Small intestine (tissue), 7 donors: Measurements from ENCODE around the gene IGSF6. TPM values are rescaled to one million over a fixed set of nuclear protein-coding genes. Genes with fewer than 3 reads are reported as not detected.
"Not testable (repeated sequence)": the region's sequence is repeated elsewhere in the genome, so short reads cannot be mapped to it uniquely, and the experiment has no call there.

Experiments
- DNase-seq, 2 donors: peaks; one replicate each; pipeline versions ENCODE4 v3.0.0 to v3.0.0-alpha.2; 2013
- FAIRE-seq: peaks from 2 replicates; lab custom pipeline; 2012; peaks lifted over from hg19 to GRCh38; lab: Jason Lieb, UNC
- H3K27ac ChIP-seq, 3 donors: one replicate each; pipeline ENCODE4 v1.5.1; 2013; ENCODE audit warnings: low read length in 2 of 3, mild to moderate bottlenecking in 2 of 3, control low read depth in 1 of 3, inconsistent platforms in 1 of 3, low read depth in 1 of 3, moderate library complexity in 1 of 3
- H3K27me3 ChIP-seq, 3 donors: one replicate each; pipeline ENCODE4 v1.6.1; 2013; ENCODE audit warnings: low read length in 3 of 3, inconsistent platforms in 1 of 3; ENCODE audit not compliant: control insufficient read depth in 3 of 3, insufficient read depth in 3 of 3
- H3K36me3 ChIP-seq, 3 donors: one replicate each; pipeline ENCODE4 v1.6.1; 2013; ENCODE audit warnings: low read length in 3 of 3, inconsistent platforms in 1 of 3, low read depth in 1 of 3, mild to moderate bottlenecking in 1 of 3, moderate library complexity in 1 of 3; ENCODE audit not compliant: control insufficient read depth in 3 of 3, insufficient read depth in 2 of 3
- H3K4me1 ChIP-seq, 3 donors: one replicate each; pipeline ENCODE4 v1.6.1; 2013; ENCODE audit warnings: low read length in 2 of 3, inconsistent platforms in 1 of 3, low read depth in 1 of 3, mild to moderate bottlenecking in 1 of 3, moderate library complexity in 1 of 3; ENCODE audit not compliant: control insufficient read depth in 3 of 3, insufficient read depth in 2 of 3
- H3K4me3 ChIP-seq, 3 donors: one replicate each; pipeline ENCODE4 v1.5.1; 2013; ENCODE audit warnings: low read length in 3 of 3, control low read depth in 1 of 3, inconsistent platforms in 1 of 3, low read depth in 1 of 3, mild to moderate bottlenecking in 1 of 3, moderate library complexity in 1 of 3
- H3K9me3 ChIP-seq, 2 donors: one replicate each; pipeline ENCODE4 v1.6.1; 2013; ENCODE audit warnings: low read depth in 1 of 2, low read length in 1 of 2; ENCODE audit not compliant: control insufficient read depth in 2 of 2, insufficient read depth in 1 of 2
- WGBS, 3 donors: extraction: QIAGEN DNeasy Blood & Tissue Kit; methylation state at CpG; one replicate each; pipeline ENCODE4 v1.1.7; 2013; 5-methylcytosine and 5-hydroxymethylcytosine counted together
- polyA plus RNA-seq, 4 donors: library from polyadenylated mRNA; stranded (reverse) in 3 of 4; unstranded in 1 of 4; fragments of 200-250 nt in 3 of 4; fragments of 120-200 nt in 1 of 4; gene quantifications; one replicate each; pipeline versions ENCODE4 v1.2.1 to v1.2.3, GENCODE V29; 2013
- donor health status: healthy with polysubstance abuse.
- donor health status: control.
- donor health status: control.
- donor health status: Bipolar disorder and iron deficiency.
- donor health status: healthy.

IGSF6 gene
- polyA plus RNA-seq, 4 donors = 0.45 to 6.5 (median 2.3) TPM

- WGBS, 3 donors = 96 to 97% (median 96%) methylated on average over 12 of the region's 12 CpGs
- DNase-seq, H3K4me3 ChIP-seq, FAIRE-seq, H3K27me3 ChIP-seq, H3K4me1 ChIP-seq, H3K9me3 ChIP-seq: not testable (repeated sequence)
- peak overlapping the region in 1 of 3 donors; percentile 27 for H3K27ac ChIP-seq
- H3K36me3 ChIP-seq = peaks cover 0 to 16% (median 5%) of the 10 kb centered on the region in 3 donors
Observed at GRCh38 chr16:21649826-21650406, 2.5 kb downstream of the IGSF6 start.

DNA sequence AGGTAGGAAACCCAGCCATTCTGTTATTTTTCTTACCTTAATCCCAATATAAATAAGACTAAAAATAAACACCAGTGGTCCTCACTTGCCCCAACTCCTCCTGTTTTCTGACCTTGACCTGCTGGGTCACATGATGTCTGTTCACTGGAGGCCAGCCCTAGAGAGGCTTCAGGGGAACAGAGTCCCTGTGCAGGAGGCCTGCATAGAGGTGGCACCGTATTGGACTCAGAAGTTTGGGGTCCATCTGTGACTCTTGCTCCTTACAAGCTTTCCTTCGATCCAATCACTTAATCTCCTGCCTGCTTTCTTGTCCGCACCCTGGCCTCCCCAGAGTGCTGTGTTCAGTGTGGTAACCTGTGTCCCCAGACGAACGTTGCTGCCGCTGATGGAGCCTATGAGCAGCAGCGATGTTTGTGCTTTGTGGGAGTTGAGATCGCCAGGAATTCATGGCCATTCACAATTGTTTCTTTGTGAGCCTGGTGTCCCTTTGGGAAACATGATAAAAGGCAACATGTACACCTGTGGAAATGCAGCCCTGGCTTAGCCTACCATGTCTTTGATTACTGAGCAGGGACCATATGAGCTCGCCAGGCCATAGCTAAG is 4.7 kb downstream of the IGSF6 start:
- no peak overlapping the region for H3K4me3 ChIP-seq
- peaks cover 0 to 5% (median 0%) of the 10 kb centered on the region in 3 donors for H3K4me1 ChIP-seq
- WGBS, 3 donors = 90 to 93% (median 90%) methylated on average over 9 of the region's 9 CpGs
- FAIRE-seq = no peak
- no peak for DNase-seq
- no peaks in the 10 kb centered on the region for H3K27me3 ChIP-seq
- peaks cover 0 to 16% (median 2%) of the 10 kb centered on the region in 3 donors for H3K36me3 ChIP-seq
- H3K27ac ChIP-seq = peak overlapping the region in 2 of 3 donors; percentile 39 to 60
- H3K9me3 ChIP-seq = no peaks in the 10 kb centered on the region

DNA sequence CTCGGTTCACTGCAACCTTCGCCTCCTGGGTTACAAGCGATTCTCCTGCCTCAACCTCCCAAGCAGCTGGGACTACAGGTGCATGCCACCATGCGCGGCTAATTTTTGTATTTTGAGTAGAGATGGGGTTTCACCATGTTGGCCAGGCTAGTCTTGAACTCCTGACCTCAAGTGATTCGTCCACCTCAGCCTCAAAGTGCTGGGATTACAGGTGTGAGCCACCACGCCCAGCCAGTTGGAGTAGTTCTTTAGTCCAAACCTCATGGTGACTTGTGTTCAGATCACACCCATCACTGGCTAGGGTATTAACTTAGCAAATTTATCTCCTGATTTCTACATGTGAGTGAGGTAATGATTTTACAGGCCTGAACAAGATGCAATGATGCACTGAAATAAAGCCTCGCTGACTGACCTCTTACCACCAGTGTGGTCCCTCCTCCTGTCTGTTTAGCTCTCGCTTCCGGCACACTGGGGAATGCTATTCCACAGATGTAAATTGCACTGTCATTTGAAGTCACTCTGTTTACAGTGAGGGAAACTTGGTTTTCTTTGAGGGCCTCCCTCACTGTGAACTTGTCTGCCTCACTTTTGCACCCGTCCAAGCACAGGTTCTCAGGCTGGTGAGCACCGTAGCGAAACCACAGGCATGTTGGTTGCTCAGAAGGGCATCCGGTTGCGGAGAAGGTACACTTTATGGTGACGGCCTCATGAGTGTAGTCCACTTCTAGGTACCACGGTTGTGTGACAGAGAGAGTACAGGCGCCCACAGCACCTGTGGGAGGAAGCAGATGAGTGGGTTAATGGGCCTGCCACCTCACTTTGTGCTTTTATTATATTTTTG is 5.5 kb downstream of the IGSF6 start:
- no peak overlapping the region for H3K4me3 ChIP-seq
- no peaks in the 10 kb centered on the region for H3K27me3 ChIP-seq
- H3K4me1 ChIP-seq = peaks cover 0 to 5% (median 0%) of the 10 kb centered on the region in 3 donors
- DNase-seq (peak in 1 of 2 donors; percentile 66), FAIRE-seq (no peak)
- H3K9me3 ChIP-seq = no peaks in the 10 kb centered on the region
- WGBS, 3 donors = 75 to 85% (median 76%) methylated on average over 18 of the region's 18 CpGs
- peak overlapping the region in 2 of 3 donors; percentile 41 to 60 for H3K27ac ChIP-seq
- peaks cover 0 to 16% (median 2%) of the 10 kb centered on the region in 3 donors for H3K36me3 ChIP-seq

- Histone ChIP-seq H3K27ac (peak overlapping the region in 2 of 3 donors; percentile 48 to 72), H3K4me3 (no peak overlapping the region), H3K36me3 (peaks cover 0 to 16% (median 2%) of the 10 kb centered on the region in 3 donors), H3K9me3 (no peaks in the 10 kb centered on the region), H3K4me1 (peaks cover 0 to 5% (median 0%) of the 10 kb centered on the region in 3 donors), H3K27me3 (no peaks in the 10 kb centered on the region)
- FAIRE-seq (no peak), DNase-seq (no peak)
- WGBS, 3 donors = 66 to 81% (median 75%) methylated on average over 5 of the region's 5 CpGs
Observed at GRCh38 chr16:21646091-21646490, 6.3 kb downstream of the IGSF6 start.

GRCh38 chr16:21645261-21645721 is 7.1 kb downstream of the IGSF6 start:
- 56 to 84% (median 63%) methylated on average over 9 of the region's 9 CpGs for WGBS, 3 donors
- FAIRE-seq (no peak), DNase-seq (peak; percentile 42 to 61)
- Histone ChIP-seq H3K4me1 (peaks cover 0 to 5% (median 0%) of the 10 kb centered on the region in 3 donors), H3K27me3 (no peaks in the 10 kb centered on the region), H3K9me3 (no peaks in the 10 kb centered on the region), H3K27ac (peak overlapping the region in 2 of 3 donors; percentile 60 to 77), H3K4me3 (no peak overlapping the region), H3K36me3 (peaks cover 0 to 16% (median 2%) of the 10 kb centered on the region in 3 donors)

DNA sequence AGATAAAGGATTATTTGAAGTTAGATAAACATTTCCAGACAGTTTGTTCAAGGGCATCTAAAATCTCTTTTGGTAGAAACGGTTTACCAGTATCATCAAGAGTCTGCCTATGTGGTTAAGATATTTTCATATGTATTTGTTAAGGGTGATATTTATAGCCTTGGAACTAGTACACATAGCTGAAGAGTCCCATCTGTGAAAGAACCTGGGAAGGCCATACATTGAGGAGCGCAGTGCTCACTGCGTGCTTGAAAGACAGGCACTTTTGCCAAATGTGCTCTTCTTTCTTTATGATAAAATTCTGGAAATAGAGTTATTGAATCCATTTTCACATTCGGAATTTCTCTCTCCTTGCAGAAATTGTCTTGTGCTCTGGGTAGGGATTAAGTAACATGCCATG is 7.7 kb downstream of the IGSF6 start:
- 77 to 90% (median 83%) methylated on average over 4 of the region's 4 CpGs for WGBS, 3 donors
- H3K27ac ChIP-seq = peak overlapping the region in 2 of 3 donors; percentile 60 to 77
- H3K4me1 ChIP-seq = peaks cover 0 to 5% (median 0%) of the 10 kb centered on the region in 3 donors
- H3K36me3 ChIP-seq = peaks cover 0 to 16% (median 2%) of the 10 kb centered on the region in 3 donors
- H3K4me3 ChIP-seq = no peak overlapping the region
- DNase-seq = no peak
- FAIRE-seq = no peak
- H3K9me3 ChIP-seq = no peaks in the 10 kb centered on the region
- H3K27me3 ChIP-seq = no peaks in the 10 kb centered on the region

GRCh38 chr16:21643785-21644184 is 8.6 kb downstream of the IGSF6 start:
- WGBS, 3 donors = 92 to 97% (median 96%) methylated on average over 3 of the region's 3 CpGs
- Histone ChIP-seq H3K27me3 (no peaks in the 10 kb centered on the region), H3K4me3 (no peak overlapping the region), H3K27ac (no peak overlapping the region), H3K4me1 (peaks cover 0 to 5% (median 0%) of the 10 kb centered on the region in 3 donors), H3K9me3 (no peaks in the 10 kb centered on the region), H3K36me3 (peaks cover 0 to 12% (median 2%) of the 10 kb centered on the region in 3 donors)
- DNase-seq (no peak), FAIRE-seq (no peak)

DNA sequence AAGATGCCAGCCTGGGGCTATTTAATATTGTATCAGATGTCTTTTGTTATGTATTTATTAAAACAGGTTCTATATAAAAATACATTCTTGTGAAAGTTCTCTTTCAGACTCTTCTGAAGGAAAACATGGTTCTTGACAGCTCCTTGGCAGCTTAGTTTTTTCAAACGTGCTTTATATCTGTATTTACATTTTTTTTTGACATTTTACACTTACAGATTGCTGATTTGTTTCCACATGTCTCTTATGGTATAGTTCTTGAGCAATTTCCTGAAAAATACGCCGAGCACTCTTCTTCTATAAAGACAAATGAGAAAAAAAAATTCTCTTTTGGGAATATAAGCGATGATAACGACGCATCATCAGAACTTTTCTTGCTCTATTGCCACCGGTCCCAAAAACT is 9.5 kb downstream of the IGSF6 start:
- WGBS, 3 donors = 75 to 86% (median 82%) methylated on average over 7 of the region's 7 CpGs
- Histone ChIP-seq H3K4me3 (no peak overlapping the region), H3K27me3 (no peaks in the 10 kb centered on the region), H3K9me3 (no peaks in the 10 kb centered on the region), H3K4me1 (peaks cover 0 to 4% (median 0%) of the 10 kb centered on the region in 3 donors), H3K36me3 (peaks cover 0 to 10% (median 2%) of the 10 kb centered on the region in 3 donors), H3K27ac (no peak overlapping the region)
- DNase-seq (no peak), FAIRE-seq (no peak)
